Ovary (tissue), 9 donors: Measurements from ENCODE around the gene SLC1A4. TPM values are rescaled to one million over a fixed set of nuclear protein-coding genes. Genes with fewer than 3 reads are reported as not detected.

Experiments
- DNase-seq, 5 donors: peaks; one replicate each; pipeline ENCODE4 v3.0.0-alpha.2; 2019 to 2020
- H3K27ac ChIP-seq, 2 donors: fragments of 200-600 bp; one replicate each; pipeline versions ENCODE4 v1.5.1 to v1.8.0; 2019 to 2022
- H3K27me3 ChIP-seq: fragments of 200-600 bp; one replicate; pipeline ENCODE4 v1.8.0; 2022
- H3K36me3 ChIP-seq: fragments of 200-600 bp; sonication (generic); one replicate; pipeline ENCODE4 v1.5.1; 2019
- H3K4me1 ChIP-seq: one replicate; pipeline ENCODE4 v1.8.1; 2013; ENCODE audit warnings: mild to moderate bottlenecking, moderate library complexity; ENCODE audit not compliant: insufficient read depth
- H3K4me3 ChIP-seq: fragments of 200-600 bp; sonication (generic); one replicate; pipeline ENCODE4 v1.5.1; 2017
- H3K9me3 ChIP-seq, 2 donors: fragments of 200-600 bp in 1 of 2; sonication (generic) in 1 of 2; one replicate each; pipeline versions ENCODE4 v1.5.1 to v1.8.1; 2013 to 2019; ENCODE audit warnings: mild to moderate bottlenecking in 1 of 2, moderate library complexity in 1 of 2
- CTCF ChIP-seq, 3 donors: fragments of 450-650 bp in 2 of 3; fragments of 200-600 bp in 1 of 3; IDR thresholded peaks; one replicate each; pipeline versions ENCODE4 v1.5.1 to v1.8.0; 2016 to 2022; ENCODE audit warnings: antibody characterized with exemption in 3 of 3, mild to moderate bottlenecking in 1 of 3
- EP300 ChIP-seq: sonication (generic); formaldehyde crosslinking; IDR thresholded peaks from one replicate; pipeline ENCODE4 v1.6.1; 2017; ENCODE audit warnings: antibody characterized with exemption
- POLR2A ChIP-seq: fragments of 450-650 bp; IDR thresholded peaks from one replicate; pipeline ENCODE4 v1.6.1; 2017; ENCODE audit warnings: antibody characterized with exemption, mild to moderate bottlenecking, moderate library complexity
- WGBS, 3 donors: extraction: QIAGEN DNeasy Blood & Tissue Kit in 1 of 3; methylation state at CpG; one replicate each; pipeline versions ENCODE4 v1.1.5 to v1.1.7; 2013 to 2017; 5-methylcytosine and 5-hydroxymethylcytosine counted together
- intact Hi-C, 4 donors: fragments of 100-400 bp; cut with DNase I; formaldehyde crosslinking; loops; one replicate each; pipeline versions ENCODE4 v1.11.0 to v1.15.1; 2022 to 2023
- polyA plus RNA-seq, 2 donors: library from polyadenylated mRNA; stranded (reverse); fragments of 200-250 nt in 1 of 2; fragments of 350-450 nt in 1 of 2; fragmentation: Illumina TruSeq in 1 of 2; extraction: RNeasy Lipid Tissue Mini Kit (QIAGEN cat#74804) in 1 of 2; gene quantifications; one replicate each; pipeline ENCODE4 v1.2.3, GENCODE V29; 2013 to 2014
- total RNA-seq, 7 donors: library from RNA; depleted of rRNA in 2 of 7; stranded (reverse); fragments of >200 nt in 2 of 7; fragmentation: NEBNext Ultra II Directional in 3 of 7; extraction: Animal tissue kit (Norgen Biotek cat#: 25700) in 3 of 7; gene quantifications; one replicate each; pipeline versions ENCODE4 v1.1.0 to v1.2.4, GENCODE V29; 2016 to 2023
- donor health status: DM: no; HTN: no; CAD: no; lungs with moderate emphysema.
- donor health status: DM: no; HTN: no; CAD: no.
- donor health status: Bipolar disorder and iron deficiency.
- donor health status: DM: yes; HTN: yes; CAD: no.
- donor health status: DM: no; HTN: no; CAD: no.
- donor health status: DM: yes; HTN: yes; CAD: no.

Gene SLC1A4
- total and polyA plus RNA-seq, 9 donors: 5.3 to 51.1 (median 21.3) TPM

GRCh38 chr2:64988420-64989125 lies 626 bp upstream of the SLC1A4 start:
- intact Hi-C loops: loop anchor here in 1 of 4 donors (5.0 kb wide), 1 partner anchor 49 kb away; no protein-coding TSS in a partner anchor
- TF ChIP-seq POLR2A (peak; percentile 68), CTCF (IDR thresholded peaks at IDR 0.05) (peak in 2 of 3 donors; percentile 75 to 86), EP300 (no peak)
- peaks cover 4% of the 10 kb centered on the region for H3K4me1 ChIP-seq
- no peaks in the 10 kb centered on the region for H3K9me3 ChIP-seq
- peak overlapping the region; percentile 87 for H3K4me3 ChIP-seq
- no peaks in the 10 kb centered on the region for H3K36me3 ChIP-seq
- H3K27me3 ChIP-seq: no peaks in the 10 kb centered on the region
- peak overlapping the region; percentile 92 to 94 for H3K27ac ChIP-seq
- WGBS, 3 donors: 0 to 1% (median 1%) methylated on average over 39 to 64 of the region's 65 CpGs
- DNase-seq: peak; percentile 67 to 82 (median 72)

GRCh38 chr2:64989982-64990614 lies 899 bp downstream of the SLC1A4 start:
- Histone ChIP-seq H3K4me1 (peaks cover 4% of the 10 kb centered on the region), H3K27me3 (no peaks in the 10 kb centered on the region), H3K27ac (peak overlapping the region; percentile 62 to 92), H3K9me3 (no peaks in the 10 kb centered on the region), H3K4me3 (peak overlapping the region; percentile 87), H3K36me3 (no peaks in the 10 kb centered on the region)
- 18 to 21% (median 20%) methylated on average over 28 to 35 of the region's 35 CpGs for WGBS, 3 donors
- intact Hi-C loops: loop anchor here in 1 of 4 donors (5.0 kb wide), 1 partner anchor 47 kb away; no protein-coding TSS in a partner anchor
- DNase-seq: peak; percentile 18 to 46 (median 26)
- TF ChIP-seq CTCF (IDR thresholded peaks at IDR 0.05) (no peak), POLR2A (no peak), EP300 (no peak)

GRCh38 chr2:64990876-64991275 lies 1.7 kb downstream of the SLC1A4 start:
- 68 to 85% (median 83%) methylated on average over 1 of the region's 1 CpG for WGBS, 3 donors
- intact Hi-C loops: no loop called here
- DNase-seq: no peak
- H3K4me1 ChIP-seq: peaks cover 4% of the 10 kb centered on the region
- no peaks in the 10 kb centered on the region for H3K36me3 ChIP-seq
- H3K4me3 ChIP-seq: peak overlapping the region; percentile 87
- TF ChIP-seq POLR2A (no peak), EP300 (no peak), CTCF (IDR thresholded peaks at IDR 0.05) (no peak)
- no peaks in the 10 kb centered on the region for H3K9me3 ChIP-seq
- no peaks in the 10 kb centered on the region for H3K27me3 ChIP-seq
- peak overlapping the region in 1 of 2 donors; percentile 92 for H3K27ac ChIP-seq

- intact Hi-C loops: no loop called here
- DNase-seq: no peak
- 93% methylated on average over 5 of the region's 5 CpGs for WGBS, 3 donors
- TF ChIP-seq POLR2A (no peak), CTCF (IDR thresholded peaks at IDR 0.05) (no peak), EP300 (no peak)
- Histone ChIP-seq H3K36me3 (no peaks in the 10 kb centered on the region), H3K4me1 (peaks cover 4% of the 10 kb centered on the region), H3K27ac (no peak overlapping the region), H3K27me3 (no peaks in the 10 kb centered on the region), H3K9me3 (no peaks in the 10 kb centered on the region), H3K4me3 (no peak overlapping the region)
These were observed 3.0 kb downstream of the SLC1A4 start for GRCh38 chr2:64992218-64992617.
